Measurements from ENCODE around the gene ARID5A.

Gene ARID5A

GRCh38 chr2:96501886-96502810, 34.4 kb upstream of the ARID5A start:
- CTCF ChIA-PET, result no interaction called here
- no peaks in the 10 kb centered on the region for H3K36me3 Mint-ChIP-seq
- peaks cover 20% of the 10 kb centered on the region for H3K27me3 Mint-ChIP-seq
- H3K9me3 Mint-ChIP-seq, result no peaks in the 10 kb centered on the region
- no peak overlapping the region for H3K4me3 Mint-ChIP-seq
- H3K27ac Mint-ChIP-seq, result peak overlapping the region; percentile 19
- peaks cover 22% of the 10 kb centered on the region for H3K4me1 Mint-ChIP-seq
- no peak for DNase-seq

GRCh38 chr2:96502891-96503636, 33.5 kb upstream of the ARID5A start:
- no peaks in the 10 kb centered on the region for H3K36me3 Mint-ChIP-seq

GRCh38 chr2:96503637-96504243, 32.8 kb upstream of the ARID5A start:
- CTCF ChIA-PET, result interaction anchor here (0.8 to 1.0 kb wide), 2 partner anchors 89 to 97 kb away, joined by 3 read pairs; no protein-coding TSS in a partner anchor
- H3K4me3 Mint-ChIP-seq, result no peak overlapping the region
- H3K9me3 Mint-ChIP-seq, result no peaks in the 10 kb centered on the region
- H3K27ac Mint-ChIP-seq, result no peak overlapping the region
- peaks cover 28% of the 10 kb centered on the region for H3K4me1 Mint-ChIP-seq
- no peak for DNase-seq
- no peaks in the 10 kb centered on the region for H3K36me3 Mint-ChIP-seq
- peaks cover 22% of the 10 kb centered on the region for H3K27me3 Mint-ChIP-seq

More at GRCh38 chr2:96502891-96503636, 33.5 kb upstream of the ARID5A start:
- no peak for DNase-seq
- CTCF ChIA-PET, result interaction anchor here (1.0 kb wide), 1 partner anchor 96 kb away, joined by 3 read pairs; no protein-coding TSS in a partner anchor
- Mint-ChIP-seq H3K9me3 (no peaks in the 10 kb centered on the region), H3K4me3 (no peak overlapping the region), H3K27me3 (peaks cover 23% of the 10 kb centered on the region), H3K27ac (no peak overlapping the region), H3K4me1 (peaks cover 28% of the 10 kb centered on the region)

GRCh38 chr2:96505231-96505889, 31.2 kb upstream of the ARID5A start, which contains the start of gene NEURL3:
NEURL3 (minus strand) TSS chr2:96505357; CDS start chr2:96505286, 71 bp downstream.
- Mint-ChIP-seq H3K27ac (no peak within 1 kb of the TSS), H3K36me3 (no peaks in the 10 kb centered on the region), H3K4me1 (peaks cover 36% of the 10 kb centered on the region), H3K4me3 (no peak within 1 kb of the TSS), H3K9me3 (no peaks in the 10 kb centered on the region), H3K27me3 (peaks cover 23% of the 10 kb centered on the region)
- DNase-seq, result no peak
- CTCF ChIA-PET, result interaction anchor here (0.6 to 8.5 kb wide), 4 partner anchors 18 to 99 kb away, joined by 3 to 158 read pairs (median 3); no protein-coding TSS in a partner anchor

GRCh38 chr2:96506016-96506906, 30.3 kb upstream of the ARID5A start:
- Mint-ChIP-seq H3K27me3 (peaks cover 26% of the 10 kb centered on the region), H3K4me1 (peaks cover 32% of the 10 kb centered on the region), H3K27ac (no peak overlapping the region), H3K36me3 (no peaks in the 10 kb centered on the region), H3K9me3 (no peaks in the 10 kb centered on the region), H3K4me3 (no peak overlapping the region)
- DNase-seq, result no peak
- CTCF ChIA-PET, result interaction anchor here (0.6 to 8.5 kb wide), 5 partner anchors 25 to 243 kb away, joined by 3 to 158 read pairs (median 3); no protein-coding TSS in a partner anchor

- peaks cover 27% of the 10 kb centered on the region for H3K27me3 Mint-ChIP-seq
- no peak overlapping the region for H3K4me3 Mint-ChIP-seq
- H3K27ac Mint-ChIP-seq, result no peak overlapping the region
- peaks cover 26% of the 10 kb centered on the region for H3K4me1 Mint-ChIP-seq
- no peak for DNase-seq
- CTCF ChIA-PET, result interaction anchor here (0.7 to 8.5 kb wide), 3 partner anchors 26 to 243 kb away, joined by 3 to 158 read pairs (median 4); no protein-coding TSS in a partner anchor
- H3K9me3 Mint-ChIP-seq, result no peaks in the 10 kb centered on the region
- no peaks in the 10 kb centered on the region for H3K36me3 Mint-ChIP-seq
These were observed 29.7 kb upstream of the ARID5A start for GRCh38 chr2:96506907-96507240.

GRCh38 chr2:96507957-96508520, 28.5 kb upstream of the ARID5A start:
- H3K4me1 Mint-ChIP-seq, result peaks cover 20% of the 10 kb centered on the region
- peak overlapping the region; percentile 67 for H3K4me3 Mint-ChIP-seq
- peaks cover 35% of the 10 kb centered on the region for H3K27me3 Mint-ChIP-seq
- CTCF ChIA-PET, result interaction anchor here (0.8 to 8.5 kb wide), 11 partner anchors 12 to 187 kb away, joined by 3 to 158 read pairs (median 4); no protein-coding TSS in a partner anchor
- H3K9me3 Mint-ChIP-seq, result no peaks in the 10 kb centered on the region
- H3K27ac Mint-ChIP-seq, result peak overlapping the region; percentile 52
- DNase-seq, result peak; percentile 91
- no peaks in the 10 kb centered on the region for H3K36me3 Mint-ChIP-seq

GRCh38 chr2:96508521-96509113, 27.9 kb upstream of the ARID5A start:
- H3K9me3 Mint-ChIP-seq, result no peaks in the 10 kb centered on the region
- no peak overlapping the region for H3K27ac Mint-ChIP-seq
- no peak overlapping the region for H3K4me3 Mint-ChIP-seq
- H3K4me1 Mint-ChIP-seq, result peaks cover 20% of the 10 kb centered on the region
- no peaks in the 10 kb centered on the region for H3K36me3 Mint-ChIP-seq
- DNase-seq, result no peak
- peaks cover 39% of the 10 kb centered on the region for H3K27me3 Mint-ChIP-seq
- CTCF ChIA-PET, result interaction anchor here (0.7 to 8.5 kb wide), 16 partner anchors 10 to 205 kb away, joined by 3 to 158 read pairs (median 4); partner anchors contain the start of gene NCAPH

GRCh38 chr2:96509114-96509846, 27.3 kb upstream of the ARID5A start:
- Mint-ChIP-seq H3K27ac (no peak overlapping the region), H3K4me3 (peak overlapping the region; percentile 33), H3K36me3 (no peaks in the 10 kb centered on the region), H3K4me1 (peaks cover 20% of the 10 kb centered on the region), H3K27me3 (peaks cover 39% of the 10 kb centered on the region), H3K9me3 (no peaks in the 10 kb centered on the region)
- CTCF ChIA-PET, result interaction anchor here (0.7 to 8.5 kb wide), 18 partner anchors 10 to 206 kb away, joined by 3 to 158 read pairs (median 4); partner anchors contain the start of gene NCAPH
- DNase-seq, result peak; percentile 73

- Mint-ChIP-seq H3K4me1 (peaks cover 20% of the 10 kb centered on the region), H3K4me3 (no peak overlapping the region), H3K9me3 (no peaks in the 10 kb centered on the region), H3K36me3 (no peaks in the 10 kb centered on the region), H3K27ac (no peak overlapping the region), H3K27me3 (peaks cover 44% of the 10 kb centered on the region)
- CTCF ChIA-PET, result interaction anchor here (0.9 to 8.5 kb wide), 15 partner anchors 18 to 371 kb away, joined by 3 to 158 read pairs (median 5); partner anchors contain the start of gene ASTL
- DNase-seq, result no peak
These were observed 26.7 kb upstream of the ARID5A start for GRCh38 chr2:96509847-96510230.

GRCh38 chr2:96510931-96511595, 25.5 kb upstream of the ARID5A start:
- Mint-ChIP-seq H3K27me3 (peaks cover 55% of the 10 kb centered on the region), H3K36me3 (no peaks in the 10 kb centered on the region), H3K27ac (no peak overlapping the region), H3K9me3 (peaks cover 5% of the 10 kb centered on the region), H3K4me1 (peaks cover 20% of the 10 kb centered on the region), H3K4me3 (no peak overlapping the region)
- no peak for DNase-seq
- CTCF ChIA-PET, result interaction anchor here (0.7 to 8.5 kb wide), 12 partner anchors 10 to 372 kb away, joined by 3 to 158 read pairs (median 4); partner anchors contain the start of gene ASTL

Measured in activated naive CD4-positive, alpha-beta T cell treated with anti-CD3 and anti-CD28 coated beads, Interleukin-2, amount 10 ng/mL, durations not matched to agents 7 days and 5 days (primary cell).